GM19025 (cell line): ENCODE measurements around the gene HLF.

Experiments used
- ATAC-seq: cut with Tn5 transposase; IDR thresholded peaks from one replicate; pipeline ENCODE4 v1.9.1; 2021; ENCODE audit warnings: mild to moderate bottlenecking, low read depth, moderate library complexity; ENCODE audit not compliant: unreplicated experiment

Gene HLF

GRCh38 chr17:55304171-55304859, 39.6 kb downstream of the HLF start:
- no peak for ATAC-seq

GRCh38 chr17:55305321-55306087, 40.7 kb downstream of the HLF start:
- no peak for ATAC-seq

- no peak for ATAC-seq
Measured at GRCh38 chr17:55307879-55308278, 43.1 kb downstream of the HLF start.

- ATAC-seq, result no peak
Measured at GRCh38 chr17:55308613-55309391, 44.0 kb downstream of the HLF start.

GRCh38 chr17:55311767-55312375, 47.1 kb downstream of the HLF start:
- ATAC-seq, result no peak

GRCh38 chr17:55312852-55313251, 48.1 kb downstream of the HLF start:
- ATAC-seq, result no peak

GRCh38 chr17:55314061-55314783, 49.5 kb downstream of the HLF start:
- no peak for ATAC-seq

- ATAC-seq, result no peak
Measured at GRCh38 chr17:55314784-55315491, 50.2 kb downstream of the HLF start.

- no peak for ATAC-seq
Measured at GRCh38 chr17:55316499-55316898, 51.7 kb downstream of the HLF start.

- no peak for ATAC-seq
Measured at GRCh38 chr17:55317284-55317683, 52.5 kb downstream of the HLF start.

GRCh38 chr17:55318081-55318480, 53.3 kb downstream of the HLF start:
- no peak for ATAC-seq

- no peak for ATAC-seq
Measured at GRCh38 chr17:55318715-55319487, 54.1 kb downstream of the HLF start.

- ATAC-seq, result no peak
Measured at GRCh38 chr17:55319933-55320593, 55.3 kb downstream of the HLF start.

GRCh38 chr17:55320594-55321426, 56.0 kb downstream of the HLF start:
- ATAC-seq, result no peak

GRCh38 chr17:55321427-55322060, 56.8 kb downstream of the HLF start:
- no peak for ATAC-seq

GRCh38 chr17:55322453-55322985, 57.8 kb downstream of the HLF start:
- no peak for ATAC-seq
